NCI-H82 treated with DMSO at 0.1 percent for 48 hours (cell line): ENCODE data around the gene AQP2.

Experiments used
- DNase-seq: peaks from one replicate; lab custom pipeline; 2025; ENCODE audit not compliant: unreplicated experiment; lab: John Stamatoyannopoulos, UW

The AQP2 gene, protein sequence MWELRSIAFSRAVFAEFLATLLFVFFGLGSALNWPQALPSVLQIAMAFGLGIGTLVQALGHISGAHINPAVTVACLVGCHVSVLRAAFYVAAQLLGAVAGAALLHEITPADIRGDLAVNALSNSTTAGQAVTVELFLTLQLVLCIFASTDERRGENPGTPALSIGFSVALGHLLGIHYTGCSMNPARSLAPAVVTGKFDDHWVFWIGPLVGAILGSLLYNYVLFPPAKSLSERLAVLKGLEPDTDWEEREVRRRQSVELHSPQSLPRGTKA

DNA sequence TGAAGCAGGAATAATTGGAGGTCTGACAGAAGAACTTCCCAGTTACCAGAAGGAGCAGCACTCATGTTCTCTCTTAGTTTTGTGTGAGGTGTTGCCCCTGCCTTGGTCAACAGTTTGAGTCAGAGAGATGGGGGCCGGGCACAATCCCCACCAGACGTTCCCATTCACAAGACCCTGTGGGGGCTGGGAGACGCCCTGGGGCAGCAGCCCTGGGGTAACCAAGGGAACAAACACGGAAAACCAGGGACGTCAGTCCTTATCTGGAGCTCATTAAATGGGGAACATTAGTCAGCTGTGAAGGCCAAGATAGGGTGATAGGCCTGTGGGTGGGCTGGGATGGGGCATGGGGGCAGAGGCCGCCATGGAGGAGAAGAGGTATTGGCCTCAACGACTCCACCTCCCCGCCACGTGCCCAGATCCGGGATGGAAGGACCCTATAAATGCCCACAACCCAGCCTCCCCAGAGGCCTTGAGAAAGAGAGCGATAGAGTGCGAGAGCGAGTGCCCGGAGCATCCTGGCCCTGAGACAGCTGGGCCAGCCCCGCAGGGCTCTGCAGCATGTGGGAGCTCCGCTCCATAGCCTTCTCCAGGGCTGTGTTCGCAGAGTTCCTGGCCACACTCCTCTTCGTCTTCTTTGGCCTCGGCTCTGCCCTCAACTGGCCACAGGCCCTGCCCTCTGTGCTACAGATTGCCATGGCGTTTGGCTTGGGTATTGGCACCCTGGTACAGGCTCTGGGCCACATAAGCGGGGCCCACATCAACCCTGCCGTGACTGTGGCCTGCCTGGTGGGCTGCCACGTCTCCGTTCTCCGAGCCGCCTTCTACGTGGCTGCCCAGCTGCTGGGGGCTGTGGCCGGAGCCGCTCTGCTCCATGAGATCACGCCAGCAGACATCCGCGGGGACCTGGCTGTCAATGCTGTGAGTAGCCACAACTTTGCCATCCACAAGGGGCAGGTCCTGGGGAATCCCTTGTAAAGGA lies at the start of gene AQP2:
AQP2 (plus strand) TSS at position 465 of the 979 bp plus-strand sequence; CDS start at position 559, 94 bp downstream.
- no peak for DNase-seq

DNA sequence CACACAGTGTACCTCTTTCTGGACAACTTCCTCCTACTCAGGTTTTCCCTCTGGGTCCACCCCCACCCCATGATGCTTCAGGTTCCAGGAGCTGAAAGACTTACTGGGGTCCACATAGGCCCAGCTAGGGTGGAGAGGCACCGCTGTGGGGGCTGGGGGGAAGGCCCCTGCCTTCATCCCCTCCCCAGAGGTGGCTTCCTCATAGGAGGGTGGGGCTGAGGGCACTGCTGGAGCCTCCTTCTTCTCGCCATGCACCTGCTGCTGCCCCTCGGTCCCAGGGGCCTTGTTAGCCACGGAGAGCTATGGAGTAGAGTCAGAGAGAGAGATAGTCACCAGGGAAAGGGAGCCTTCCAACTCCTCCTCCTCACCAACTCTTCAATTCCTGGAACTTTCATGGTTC lies 49.5 kb upstream of the AQP2 start:
- DNase-seq, result no peak

DNA sequence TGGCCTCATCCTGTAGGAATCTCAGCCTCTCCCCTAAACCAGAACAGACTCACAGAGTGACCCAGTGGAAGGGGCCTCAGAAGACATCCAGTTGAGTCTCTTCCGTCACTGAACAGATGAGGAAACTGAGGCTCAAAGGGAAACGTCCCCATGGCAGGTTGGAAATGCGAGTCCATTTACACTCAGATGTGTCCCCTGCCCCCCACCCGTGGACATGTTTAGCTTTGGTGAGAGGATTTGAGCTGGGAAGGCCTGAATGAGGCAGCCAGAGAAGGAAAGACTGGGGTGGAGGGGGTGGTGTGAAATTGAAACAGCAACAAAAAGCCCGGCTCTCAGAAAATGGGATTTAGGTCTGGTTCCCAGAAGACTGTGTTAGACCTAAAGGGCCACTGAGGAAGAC lies 48.6 kb upstream of the AQP2 start:
- no peak for DNase-seq

DNA sequence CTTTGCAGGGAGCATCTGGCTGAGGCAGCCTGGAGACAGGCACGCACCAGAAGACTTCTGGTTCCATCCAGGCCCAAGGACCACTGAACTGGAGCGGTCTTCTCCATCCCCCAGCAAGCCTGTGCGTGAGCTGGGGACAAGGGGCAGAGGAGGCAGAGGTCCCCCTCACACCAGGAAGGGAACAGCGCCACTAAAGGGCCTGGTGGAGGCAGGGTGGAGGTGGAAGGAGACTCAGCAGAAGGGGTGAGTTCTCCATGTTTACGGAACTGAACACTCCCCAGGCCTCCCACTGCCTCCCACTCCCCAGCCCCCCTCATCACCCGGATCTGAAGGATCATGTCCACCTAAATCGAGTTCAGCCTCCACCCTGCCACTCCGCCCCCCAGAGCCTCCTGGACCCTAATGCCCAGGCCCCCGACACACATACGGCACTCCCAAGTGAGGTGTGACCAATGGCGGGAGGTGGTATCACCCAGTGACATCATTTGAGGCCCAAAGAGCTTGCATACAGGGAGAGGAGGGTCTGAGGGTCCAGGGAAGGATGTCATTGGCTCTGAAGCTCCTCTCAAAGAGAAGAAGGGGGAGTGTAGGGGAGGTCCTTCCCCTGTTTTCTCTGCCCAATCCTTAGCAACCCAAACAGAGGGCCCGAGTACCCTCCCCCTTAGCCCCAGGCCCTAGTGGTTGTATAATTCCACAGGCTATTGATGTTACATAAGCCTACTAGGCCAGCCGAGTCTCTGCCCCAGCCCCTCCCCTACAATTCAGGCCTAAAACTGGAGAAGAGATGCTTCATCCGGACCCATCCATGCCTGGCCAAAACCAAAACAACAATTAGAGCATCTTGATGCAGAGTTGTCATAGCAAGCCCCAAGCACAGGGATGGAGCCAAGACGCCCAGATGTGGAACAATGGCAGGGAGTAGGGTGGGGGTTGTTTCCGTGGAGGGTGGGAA lies 47.9 kb upstream of the AQP2 start:
- no peak for DNase-seq

DNA sequence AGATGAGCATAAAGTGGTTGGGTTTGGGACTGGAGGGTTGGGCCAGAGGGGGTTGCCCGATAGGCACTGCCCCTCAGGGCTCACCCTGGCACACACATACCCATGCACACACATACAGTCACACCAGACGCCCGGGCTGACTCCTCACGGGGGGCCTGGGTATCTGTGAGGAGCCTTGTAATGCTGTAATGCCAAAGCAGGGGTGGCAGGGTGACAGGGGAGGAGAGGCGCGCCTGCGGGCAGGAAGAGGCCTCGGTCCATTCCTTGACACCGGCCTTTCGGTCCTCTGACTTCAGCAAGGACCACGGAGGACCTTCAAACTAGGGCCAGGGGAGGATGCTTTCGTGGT lies 47.2 kb upstream of the AQP2 start:
- no peak for DNase-seq

DNA sequence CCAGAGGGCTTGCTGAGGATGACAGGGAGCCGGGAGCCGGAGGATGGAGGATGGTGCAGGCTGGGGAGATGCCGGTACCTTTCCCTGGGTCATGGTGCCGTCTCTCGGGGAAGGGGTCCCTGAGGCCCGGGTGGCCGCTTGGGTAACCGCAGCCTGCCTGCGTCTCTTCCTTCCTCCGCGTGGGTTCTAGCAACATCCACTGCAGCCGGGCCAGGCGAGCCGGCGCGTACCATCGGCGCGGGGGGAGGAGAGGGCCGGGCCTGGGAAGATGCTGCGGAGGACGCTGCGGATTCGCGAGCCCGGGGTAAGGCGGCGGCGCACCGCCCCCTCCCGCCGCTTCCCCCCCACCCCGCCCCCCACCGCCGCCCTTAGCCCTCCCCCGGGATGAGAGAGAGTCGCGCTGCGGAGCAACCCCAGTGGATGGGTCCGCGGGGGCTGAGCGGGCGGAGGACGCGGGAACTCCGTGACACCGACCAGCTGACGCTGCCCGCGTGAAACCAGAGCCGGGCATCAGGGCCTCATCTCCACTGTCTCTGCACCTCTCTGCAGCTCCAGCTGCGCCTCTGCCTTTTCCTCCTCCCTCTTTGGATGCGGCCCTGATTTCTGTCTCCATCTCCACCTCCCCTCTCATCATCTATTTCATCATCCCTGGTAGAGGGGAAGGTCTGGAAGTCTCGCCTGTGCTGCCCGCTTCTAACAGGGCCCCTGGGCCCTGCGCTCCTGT lies 46.7 kb upstream of the AQP2 start, which contains the start of gene FAIM2:
FAIM2 (minus strand) TSS at position 201 of the 724 bp plus-strand sequence; CDS start at position 93, 108 bp downstream.
- DNase-seq, result no peak

DNA sequence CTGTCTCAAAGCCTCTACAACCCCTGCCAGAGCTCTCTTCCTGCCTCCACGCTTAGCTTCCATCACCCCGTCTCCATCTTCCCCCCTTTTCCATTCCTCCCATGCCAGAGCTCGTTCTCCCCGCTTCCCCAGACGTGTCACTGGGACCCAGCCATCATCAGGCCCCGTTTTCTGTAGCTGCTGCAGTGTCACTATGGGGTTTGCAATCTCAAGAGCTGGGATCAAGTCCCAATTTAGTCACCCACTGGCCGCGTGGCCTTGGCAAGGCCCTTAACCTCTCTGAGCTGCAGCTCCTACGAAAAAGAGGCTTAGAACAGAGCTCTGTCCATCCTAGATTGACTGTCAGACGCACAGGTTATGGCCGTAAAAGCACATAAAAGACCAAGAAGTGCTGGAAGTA lies 45.9 kb upstream of the AQP2 start:
- DNase-seq, result no peak

DNA sequence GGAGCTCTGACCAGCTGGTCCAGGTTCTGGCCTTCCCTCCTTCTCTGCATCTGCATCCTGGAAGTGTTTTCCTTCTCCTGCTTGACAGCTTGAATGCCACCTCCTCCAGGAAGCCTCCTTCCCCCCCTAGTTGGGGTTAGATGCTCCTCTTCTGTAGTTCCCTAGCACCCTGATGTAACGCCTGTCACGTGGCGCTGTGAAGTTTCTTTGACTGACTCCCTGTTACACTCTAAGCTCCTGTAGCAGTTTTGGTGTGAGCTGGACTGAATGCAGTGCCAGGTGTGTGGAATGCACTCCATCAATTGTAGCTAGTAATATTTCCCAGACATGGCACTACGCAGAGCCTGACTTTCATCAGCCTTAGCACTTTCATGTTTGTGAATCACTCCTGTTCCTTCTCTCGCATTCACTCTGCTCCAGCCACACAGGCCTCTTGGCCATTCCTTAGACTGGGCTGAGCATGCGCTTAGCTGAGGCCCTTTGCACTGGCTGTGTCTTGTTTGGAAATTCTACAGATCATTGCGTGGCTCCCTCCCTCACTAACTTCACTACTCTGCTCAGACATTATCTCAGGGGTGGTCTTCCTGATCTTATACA lies 44.7 kb upstream of the AQP2 start:
- DNase-seq, result no peak

DNA sequence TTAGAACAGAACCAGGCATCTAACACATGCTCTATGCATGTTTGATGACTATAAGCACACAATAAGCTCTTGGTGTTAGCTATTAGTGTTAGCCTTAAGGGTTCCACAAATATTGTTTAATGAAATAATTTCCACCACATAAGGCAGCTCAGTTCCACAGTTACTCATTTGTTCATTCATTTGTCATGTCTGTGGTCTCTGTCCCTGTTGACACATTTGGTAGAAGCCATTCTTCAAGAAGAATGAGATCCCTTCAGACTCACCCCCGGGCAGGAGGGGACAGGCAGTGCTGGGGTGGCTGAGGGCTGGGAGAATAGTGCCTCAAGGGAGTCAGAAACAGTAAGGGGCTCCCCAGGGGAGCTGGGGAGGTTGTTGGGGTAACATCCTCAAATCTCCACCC lies 43.2 kb upstream of the AQP2 start:
- DNase-seq, result no peak

DNA sequence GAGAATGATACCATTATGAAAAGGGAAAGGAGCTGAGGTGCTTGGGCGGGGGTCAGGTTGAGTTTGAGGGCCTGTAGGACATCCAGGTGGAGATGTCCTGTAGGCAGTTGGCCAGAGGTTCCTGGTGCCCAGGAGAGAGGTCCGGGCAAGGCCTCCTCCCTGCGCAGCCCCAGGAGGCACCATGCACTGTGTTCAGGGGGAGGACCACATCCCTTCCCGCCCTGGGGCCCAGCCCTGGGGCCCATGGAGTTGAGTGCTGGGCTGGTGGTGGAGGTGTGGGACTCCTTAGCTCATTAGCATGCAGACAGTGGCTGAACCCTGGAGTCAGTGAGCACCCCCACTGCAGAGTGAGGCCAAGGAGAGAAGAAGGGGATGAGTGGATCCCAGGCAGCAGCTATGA lies 41.2 kb upstream of the AQP2 start:
- DNase-seq, result no peak

DNA sequence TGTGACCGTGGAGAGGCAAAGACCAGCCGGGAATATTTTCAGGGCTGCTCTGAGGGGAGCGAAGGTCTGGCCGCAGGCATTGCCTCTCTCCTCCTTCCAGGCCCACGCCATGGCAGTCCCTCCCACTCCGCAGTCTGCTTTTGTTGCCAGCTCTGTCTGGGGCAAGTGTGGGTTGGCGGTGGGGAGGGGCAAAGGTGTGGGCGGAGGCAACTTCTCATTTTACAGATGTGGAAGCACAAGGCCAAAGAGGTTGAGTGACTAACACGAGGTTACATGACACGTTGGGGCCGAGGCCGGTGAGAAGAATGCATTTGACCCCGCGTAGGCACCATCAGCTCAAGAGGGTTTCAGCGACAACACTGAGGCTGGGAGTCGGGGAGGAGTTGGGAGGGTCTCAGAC lies 40.7 kb upstream of the AQP2 start:
- no peak for DNase-seq

DNA sequence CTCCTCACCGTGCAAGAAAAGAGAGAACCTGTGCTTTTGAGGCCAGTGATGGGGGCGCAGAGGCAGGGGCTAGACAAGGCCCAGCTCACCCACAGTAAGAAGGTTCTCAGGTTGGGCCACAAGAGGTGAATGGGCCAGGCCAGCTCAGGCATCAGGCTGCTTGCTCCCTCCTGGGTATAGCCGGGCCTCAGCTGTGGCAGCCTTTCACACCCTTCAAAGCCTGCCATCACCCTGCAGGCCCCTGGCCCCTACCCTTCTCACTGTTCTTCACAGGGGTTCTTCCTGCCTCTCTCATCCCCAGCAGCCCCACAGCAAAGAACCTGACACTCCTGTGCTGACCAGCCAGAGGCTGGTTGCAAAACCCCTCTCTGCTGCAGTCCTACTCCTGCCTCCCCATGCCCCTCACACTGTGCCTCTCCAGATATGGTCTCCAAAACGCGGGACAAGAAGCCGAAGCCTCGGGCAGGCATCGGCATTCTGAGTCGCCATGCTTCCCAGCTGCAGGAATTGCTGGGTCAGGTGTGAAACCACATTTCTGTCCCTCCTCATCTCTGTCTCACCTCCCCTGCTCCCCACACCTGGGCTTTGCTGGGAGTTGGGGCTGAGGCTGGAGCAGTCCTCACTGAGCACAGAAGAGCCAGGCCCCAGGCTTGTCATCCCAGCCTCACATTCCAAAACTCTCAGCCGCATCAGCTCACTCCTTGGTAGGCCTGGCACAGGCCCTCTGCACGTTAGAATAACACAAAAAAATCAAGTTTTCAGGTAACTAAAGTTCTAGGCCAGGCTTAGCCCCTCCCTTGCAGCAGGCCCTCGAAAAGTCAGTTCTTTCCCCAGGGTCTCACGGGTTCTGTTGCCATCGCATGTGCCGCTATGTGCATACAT lies 40.0 kb upstream of the AQP2 start:
- no peak for DNase-seq

DNA sequence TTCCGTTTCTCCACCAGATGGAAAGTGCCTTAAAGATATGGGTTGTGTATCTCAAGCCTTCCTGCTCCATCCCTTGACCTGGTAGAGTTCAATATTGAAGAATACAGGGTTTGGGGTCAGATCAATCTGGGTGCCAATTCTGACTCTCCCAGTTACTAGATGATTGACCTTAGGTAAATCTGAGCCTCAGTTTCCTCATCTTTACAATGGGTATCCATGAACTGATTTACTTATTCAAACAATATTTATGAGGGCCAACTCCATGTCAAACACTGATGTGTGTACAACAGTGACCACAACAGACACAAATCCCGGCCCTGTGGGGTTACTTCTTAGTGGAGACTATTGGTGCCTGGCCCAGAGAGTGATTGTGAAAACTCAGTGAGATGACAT lies 39.3 kb upstream of the AQP2 start:
- DNase-seq, result no peak

DNA sequence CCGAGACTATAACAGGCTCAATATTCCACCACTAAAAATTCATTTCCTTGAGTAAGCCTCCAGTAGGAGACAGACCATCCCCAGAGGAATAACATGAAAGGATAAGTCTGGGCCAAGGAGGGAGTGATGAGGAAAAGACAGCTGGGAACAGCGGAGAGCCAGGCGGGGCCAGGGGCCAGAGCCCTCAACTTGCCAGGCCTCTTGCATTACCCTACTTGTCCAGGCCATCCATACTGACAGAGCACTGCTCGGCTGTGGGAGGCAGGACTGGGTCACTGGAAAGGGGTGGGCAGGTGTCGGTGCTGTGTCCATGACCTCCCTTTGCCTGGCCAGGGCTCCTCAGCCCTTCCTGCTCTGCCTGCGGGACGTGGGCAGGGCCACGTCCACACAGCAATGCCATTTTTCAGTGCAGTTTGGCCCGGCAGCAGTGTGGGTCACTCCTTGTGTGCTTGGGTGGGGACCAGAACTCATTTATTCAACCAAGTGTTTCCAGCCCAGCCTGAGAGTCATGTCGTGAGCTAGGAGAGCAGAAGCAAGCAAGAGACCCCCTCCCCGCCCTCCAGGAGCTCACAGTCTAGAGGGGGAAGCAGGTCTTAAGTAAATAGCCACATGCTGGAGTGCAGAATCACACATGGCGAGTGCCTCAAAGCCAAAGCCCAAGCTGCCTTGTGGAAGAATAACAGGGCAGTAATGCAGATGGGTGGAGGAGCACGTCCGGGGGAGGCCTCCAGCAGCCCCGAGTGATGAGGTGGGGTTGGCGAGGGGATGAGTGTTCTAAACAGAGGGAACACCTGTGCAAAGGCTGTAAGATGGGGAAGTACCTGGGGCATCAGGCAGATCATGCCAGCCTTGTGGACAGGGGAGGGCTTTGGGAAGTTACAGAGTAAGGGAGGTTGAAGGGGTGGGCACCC lies 37.9 kb upstream of the AQP2 start:
- DNase-seq, result no peak

DNA sequence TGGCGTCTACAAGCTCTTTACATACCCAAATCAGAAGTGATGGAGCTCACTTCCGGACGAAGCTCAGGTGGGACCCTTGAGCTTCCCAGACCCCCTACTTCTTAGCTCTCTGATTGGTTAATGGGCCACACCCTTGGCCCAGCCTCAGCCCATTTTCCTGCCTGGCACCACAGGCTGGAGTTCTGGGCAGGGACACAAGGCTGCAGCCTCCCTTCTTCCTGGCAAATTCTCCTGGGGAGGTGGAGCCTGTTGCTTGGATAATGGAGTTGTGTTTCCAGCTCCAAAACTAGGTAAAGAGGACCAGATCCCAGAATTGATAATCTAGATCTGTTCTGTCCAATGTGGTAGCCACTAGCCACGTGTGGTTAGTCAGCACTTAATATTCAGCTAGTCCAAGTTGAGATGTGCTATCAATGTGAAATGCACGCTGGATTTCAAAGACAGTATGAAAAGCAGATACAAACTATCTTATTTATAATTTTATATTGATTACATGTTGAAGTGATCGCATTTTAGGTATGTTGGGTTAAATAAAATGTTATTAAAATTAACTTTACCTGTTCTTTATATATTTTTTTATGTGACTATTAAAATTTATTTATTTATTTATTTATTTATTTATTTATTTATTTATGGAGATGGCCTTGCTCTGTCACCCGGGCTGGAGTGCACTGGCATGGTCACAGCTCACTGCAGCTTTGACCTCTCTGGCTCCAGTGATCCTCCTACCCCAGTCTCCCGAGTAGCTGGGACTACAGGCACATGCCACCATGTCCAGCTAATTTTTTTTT lies 34.2 kb upstream of the AQP2 start:
- no peak for DNase-seq

DNA sequence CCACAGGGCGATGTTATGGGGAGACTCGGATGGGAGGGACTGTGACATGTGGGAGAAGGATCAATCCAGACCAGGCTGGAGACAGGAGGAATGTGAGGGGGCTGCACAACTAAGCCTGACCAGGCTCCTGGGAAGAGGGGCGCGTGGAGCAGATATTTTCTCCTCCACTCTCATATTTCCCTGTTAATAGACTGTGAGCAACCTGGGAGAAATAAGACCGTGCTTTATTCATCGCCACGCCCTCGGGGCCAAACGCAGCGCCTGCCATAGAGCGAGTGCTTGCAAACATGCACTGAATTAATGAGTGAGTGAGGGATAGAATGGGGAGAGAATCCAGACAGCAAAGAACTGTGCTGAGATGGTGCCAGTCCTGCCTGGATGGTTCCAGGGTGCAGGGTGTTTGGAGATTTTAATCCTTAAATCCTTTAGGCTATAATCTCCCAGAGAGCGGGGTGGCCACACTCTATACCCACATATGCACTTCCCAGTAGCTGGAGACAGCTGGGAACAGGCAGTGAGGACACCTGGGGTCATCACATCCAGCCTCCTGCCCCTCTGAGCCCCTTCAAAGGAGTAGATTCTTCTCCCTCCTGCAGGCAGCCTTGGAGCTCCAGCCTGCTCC lies 33.3 kb upstream of the AQP2 start:
- DNase-seq, result peak; percentile 83

DNA sequence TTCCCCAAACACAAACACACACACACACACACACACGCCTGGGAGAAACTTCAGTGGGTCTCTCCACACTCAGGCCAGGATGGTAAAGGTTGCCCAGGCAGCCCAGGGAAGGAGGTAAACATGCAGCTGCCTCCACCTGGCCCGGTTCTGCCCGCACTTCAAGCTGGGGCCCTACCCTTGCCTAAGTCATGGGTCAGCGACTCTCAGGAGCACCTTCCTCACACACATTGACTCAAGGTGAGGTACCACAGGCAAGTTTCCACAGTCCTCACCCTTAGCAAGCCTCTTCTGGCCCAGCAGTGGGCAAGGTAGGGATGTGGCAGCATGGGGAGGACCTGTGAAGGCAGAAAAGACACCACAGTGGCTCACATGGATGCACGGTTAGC lies 32.8 kb upstream of the AQP2 start:
- DNase-seq, result no peak
